ENCODE data around the gene ATP6V0B.

DNA sequence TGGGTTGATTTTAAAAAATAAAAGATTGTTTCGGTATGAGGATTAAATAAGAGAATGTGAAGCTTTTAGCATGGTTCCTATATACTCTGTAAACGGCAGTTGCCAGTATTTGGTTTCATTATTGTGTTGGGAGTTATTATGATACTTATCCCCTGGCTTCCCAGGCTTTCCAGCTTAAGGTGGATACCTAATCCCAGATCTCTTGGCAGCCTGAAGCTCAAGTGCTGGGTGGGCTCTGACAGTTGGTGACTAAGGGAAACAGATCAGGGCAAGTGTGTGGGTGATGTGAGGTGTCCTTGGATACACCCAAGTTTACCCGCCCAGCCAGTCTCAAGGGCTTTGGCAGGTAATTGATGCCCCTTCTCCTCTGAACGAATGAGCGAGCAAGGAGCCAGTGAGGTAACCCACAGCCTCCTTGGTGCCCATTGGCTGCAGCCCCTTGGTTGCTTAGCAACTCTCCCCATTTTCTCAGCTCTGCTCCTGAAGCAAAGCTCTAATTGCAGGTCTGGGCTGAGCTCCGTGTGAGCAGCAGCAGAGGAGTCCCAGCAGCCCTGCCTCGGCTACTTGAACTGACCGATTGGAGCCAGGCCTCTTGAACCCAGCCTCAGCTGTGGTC lies 21.9 kb upstream of the ATP6V0B start:
- TF ChIP-seq, protein P1, sequence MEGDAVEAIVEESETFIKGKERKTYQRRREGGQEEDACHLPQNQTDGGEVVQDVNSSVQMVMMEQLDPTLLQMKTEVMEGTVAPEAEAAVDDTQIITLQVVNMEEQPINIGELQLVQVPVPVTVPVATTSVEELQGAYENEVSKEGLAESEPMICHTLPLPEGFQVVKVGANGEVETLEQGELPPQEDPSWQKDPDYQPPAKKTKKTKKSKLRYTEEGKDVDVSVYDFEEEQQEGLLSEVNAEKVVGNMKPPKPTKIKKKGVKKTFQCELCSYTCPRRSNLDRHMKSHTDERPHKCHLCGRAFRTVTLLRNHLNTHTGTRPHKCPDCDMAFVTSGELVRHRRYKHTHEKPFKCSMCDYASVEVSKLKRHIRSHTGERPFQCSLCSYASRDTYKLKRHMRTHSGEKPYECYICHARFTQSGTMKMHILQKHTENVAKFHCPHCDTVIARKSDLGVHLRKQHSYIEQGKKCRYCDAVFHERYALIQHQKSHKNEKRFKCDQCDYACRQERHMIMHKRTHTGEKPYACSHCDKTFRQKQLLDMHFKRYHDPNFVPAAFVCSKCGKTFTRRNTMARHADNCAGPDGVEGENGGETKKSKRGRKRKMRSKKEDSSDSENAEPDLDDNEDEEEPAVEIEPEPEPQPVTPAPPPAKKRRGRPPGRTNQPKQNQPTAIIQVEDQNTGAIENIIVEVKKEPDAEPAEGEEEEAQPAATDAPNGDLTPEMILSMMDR (IDR thresholded peaks at IDR 0.05) = no peak
- no peak for TF ChIP-seq POLR2A (IDR thresholded peaks at IDR 0.05)

Data from body of pancreas (tissue), 4 donors.